ENCODE measurements around the gene CCDC116.
A peak's percentile ranks its signal among the peaks of the same experiment; 100 is the strongest.

The CCDC116 gene

DNA sequence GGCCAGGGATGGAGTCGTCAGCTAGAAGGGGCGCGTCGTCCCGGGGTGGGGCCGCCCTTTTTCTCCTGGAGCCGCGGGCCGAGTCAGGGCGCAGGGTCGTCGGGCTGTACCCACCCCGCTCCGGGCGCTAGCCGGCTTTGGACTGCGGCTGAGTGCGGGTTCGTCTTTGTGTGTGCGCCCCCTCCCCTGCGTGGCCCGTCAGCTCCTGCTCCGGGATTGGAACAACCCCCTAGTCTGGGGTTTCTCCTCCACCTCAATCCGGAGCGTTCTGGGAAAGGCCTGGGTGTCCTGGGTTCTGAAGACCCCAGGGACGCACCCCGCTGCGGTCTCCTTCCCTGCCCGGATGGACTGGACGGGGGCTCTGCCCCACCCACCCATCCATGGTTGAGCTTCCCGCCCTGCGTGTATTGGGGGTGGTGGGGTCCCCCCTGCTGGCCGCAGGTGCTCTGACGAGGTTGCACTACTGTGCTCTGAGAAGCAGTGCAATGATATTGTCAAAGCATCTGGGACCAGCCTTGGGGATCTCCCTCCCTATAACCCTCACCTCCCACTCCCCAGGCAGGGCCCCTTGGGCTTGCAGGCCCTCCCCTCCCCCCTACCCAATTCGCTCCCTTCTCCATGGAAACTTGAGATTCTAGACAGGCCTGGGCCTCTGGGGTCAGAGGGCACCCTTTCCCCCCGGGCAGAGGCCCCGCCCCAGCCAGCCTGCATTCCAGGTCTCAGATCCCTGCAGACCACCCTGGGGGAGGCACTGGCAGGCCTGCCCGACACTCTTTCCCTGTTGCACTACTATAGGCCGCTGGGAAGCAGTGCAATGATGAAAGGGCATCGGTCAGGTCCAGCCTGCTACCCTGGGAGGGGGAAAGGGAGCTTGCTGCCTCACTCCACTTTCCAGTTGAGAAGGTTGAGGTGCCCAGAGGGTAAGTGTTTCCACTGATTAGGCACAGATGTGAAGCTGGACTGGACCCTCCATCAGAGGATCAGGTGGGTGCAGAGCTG, 20.3 kb downstream of the CCDC116 start:
- TF ChIP-seq, protein P1, sequence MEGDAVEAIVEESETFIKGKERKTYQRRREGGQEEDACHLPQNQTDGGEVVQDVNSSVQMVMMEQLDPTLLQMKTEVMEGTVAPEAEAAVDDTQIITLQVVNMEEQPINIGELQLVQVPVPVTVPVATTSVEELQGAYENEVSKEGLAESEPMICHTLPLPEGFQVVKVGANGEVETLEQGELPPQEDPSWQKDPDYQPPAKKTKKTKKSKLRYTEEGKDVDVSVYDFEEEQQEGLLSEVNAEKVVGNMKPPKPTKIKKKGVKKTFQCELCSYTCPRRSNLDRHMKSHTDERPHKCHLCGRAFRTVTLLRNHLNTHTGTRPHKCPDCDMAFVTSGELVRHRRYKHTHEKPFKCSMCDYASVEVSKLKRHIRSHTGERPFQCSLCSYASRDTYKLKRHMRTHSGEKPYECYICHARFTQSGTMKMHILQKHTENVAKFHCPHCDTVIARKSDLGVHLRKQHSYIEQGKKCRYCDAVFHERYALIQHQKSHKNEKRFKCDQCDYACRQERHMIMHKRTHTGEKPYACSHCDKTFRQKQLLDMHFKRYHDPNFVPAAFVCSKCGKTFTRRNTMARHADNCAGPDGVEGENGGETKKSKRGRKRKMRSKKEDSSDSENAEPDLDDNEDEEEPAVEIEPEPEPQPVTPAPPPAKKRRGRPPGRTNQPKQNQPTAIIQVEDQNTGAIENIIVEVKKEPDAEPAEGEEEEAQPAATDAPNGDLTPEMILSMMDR (conservative IDR thresholded peaks at IDR 0.05; ENCODE audit: control insufficient read depth, insufficient read depth, low read depth, low read length) = no peak

DNA sequence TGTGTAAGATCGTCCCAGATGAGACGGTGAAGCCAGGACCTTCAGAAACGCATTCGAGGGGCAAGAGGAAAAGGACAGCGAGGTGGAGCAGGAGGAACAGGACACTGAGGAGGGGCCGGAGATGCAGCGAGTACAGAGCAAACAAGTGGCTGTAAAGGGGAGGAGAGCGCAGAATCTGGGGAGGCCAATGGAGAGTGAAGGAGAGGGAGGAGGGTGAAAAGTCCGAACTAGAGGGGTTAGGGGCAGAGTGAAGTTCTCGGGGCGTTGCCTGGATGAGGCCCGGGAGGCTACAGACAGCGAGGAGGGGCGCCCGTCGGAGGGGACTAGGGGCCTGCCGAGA, 24.4 kb downstream of the CCDC116 start:
- DNase-seq (ENCODE audit: low read depth) = no peak
- H3K4me3 ChIP-seq (ENCODE audit: control insufficient read depth, low read depth, low read length) = peak overlapping the region; percentile 20
- TF ChIP-seq, protein P1 (conservative IDR thresholded peaks at IDR 0.05; ENCODE audit: control insufficient read depth, insufficient read depth, low read depth, low read length) = no peak

More for the DNA sequence above, 20.3 kb downstream of the CCDC116 start:
- H3K4me3 ChIP-seq (ENCODE audit: control insufficient read depth, low read depth, low read length) = peak overlapping the region; percentile 77
- no peak for DNase-seq (ENCODE audit: low read depth)

DNA sequence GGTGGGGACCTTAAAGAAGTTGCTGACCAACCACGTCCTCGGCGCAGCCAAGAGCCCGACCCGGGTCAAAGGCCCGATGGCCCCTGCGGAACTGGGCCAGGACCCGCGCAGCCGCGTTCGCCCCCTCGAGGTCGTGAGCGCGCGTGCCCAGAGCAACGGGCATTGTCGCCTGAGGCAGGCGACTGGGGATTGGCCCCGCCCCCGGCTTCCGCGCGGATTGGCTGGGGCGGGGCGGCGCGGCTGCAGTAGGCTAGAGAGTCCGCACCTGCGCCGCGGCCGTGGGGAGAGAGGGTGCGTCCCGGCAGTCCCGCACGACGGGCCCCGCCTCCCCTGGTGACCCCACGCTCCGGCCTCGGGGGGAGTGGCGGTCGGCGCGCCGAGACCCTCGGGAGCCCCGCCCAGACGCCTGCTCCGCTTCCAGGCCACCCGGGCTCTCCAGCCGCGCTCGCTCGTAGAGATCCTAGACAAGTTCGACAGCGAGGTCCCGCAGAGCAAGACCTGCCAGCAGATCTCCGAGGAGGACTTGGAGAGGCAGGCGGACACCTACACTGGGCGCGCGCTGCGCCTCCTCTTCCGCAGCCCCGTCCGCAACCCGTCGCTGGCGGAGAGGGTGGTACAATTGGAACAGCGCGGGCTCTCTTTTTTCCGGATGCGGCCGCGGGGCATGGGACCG, 24.9 kb downstream of the CCDC116 start:
- TF ChIP-seq, protein P1 (conservative IDR thresholded peaks at IDR 0.05; ENCODE audit: control insufficient read depth, insufficient read depth, low read depth, low read length) = no peak
- no peak for DNase-seq (ENCODE audit: low read depth)
- peak overlapping the region; percentile 41 for H3K4me3 ChIP-seq (ENCODE audit: control insufficient read depth, low read depth, low read length)

DNA sequence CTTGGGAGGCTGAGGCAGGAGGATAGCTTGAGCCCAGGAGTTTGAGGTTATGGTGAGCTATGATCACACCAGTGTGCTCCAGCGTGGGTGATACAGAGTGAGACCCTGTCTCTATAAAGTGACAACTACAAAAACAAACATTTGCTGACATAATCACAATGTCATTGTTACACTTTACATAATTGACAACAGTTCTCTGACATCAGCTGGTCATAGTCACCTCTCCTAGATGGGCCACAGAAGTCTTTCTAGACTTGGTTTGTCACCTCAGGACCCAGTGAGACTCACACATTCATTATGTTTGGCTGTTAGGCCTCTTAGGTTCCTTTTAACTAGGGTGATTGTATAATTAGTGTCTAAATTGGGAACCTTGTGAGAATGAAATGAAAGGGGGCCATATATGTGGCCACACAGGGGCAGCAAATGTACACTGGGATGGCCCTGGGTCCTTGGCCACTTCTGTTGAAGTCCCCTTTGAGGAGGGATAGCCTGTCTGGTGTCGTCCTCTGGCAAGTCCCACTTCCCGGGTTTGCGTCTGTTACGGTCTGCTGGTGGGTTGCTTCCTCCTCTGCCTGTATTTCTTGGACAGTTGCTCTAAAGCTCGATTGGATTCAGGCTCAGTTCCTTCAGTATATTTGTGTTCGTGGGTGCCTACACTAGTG, 27.4 kb downstream of the CCDC116 start:
- TF ChIP-seq, protein P1 (conservative IDR thresholded peaks at IDR 0.05; ENCODE audit: control insufficient read depth, insufficient read depth, low read depth, low read length) = no peak
- no peak overlapping the region for H3K4me3 ChIP-seq (ENCODE audit: control insufficient read depth, low read depth, low read length)
- no peak for DNase-seq (ENCODE audit: low read depth)

DNA sequence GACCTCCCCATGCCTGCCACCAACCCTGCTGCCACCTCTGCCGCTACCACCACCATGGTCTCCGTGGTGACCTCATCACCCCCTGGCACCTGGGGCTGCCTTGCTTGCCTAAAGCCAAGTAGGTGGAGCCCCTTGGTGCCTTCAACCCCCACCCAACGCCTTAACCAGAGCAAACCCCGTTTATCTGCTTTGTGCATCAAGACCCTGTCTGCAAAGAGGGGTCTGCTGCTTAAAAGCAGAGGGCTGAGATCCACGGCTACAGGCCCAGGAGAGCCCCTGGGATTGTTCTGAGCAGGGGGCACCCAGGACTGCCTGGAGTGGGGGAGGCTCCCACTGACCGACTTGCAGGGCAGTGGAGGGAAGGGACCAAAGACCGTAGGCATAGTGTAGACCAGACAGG, 28.3 kb downstream of the CCDC116 start:
- H3K4me3 ChIP-seq (ENCODE audit: control insufficient read depth, low read depth, low read length) = no peak overlapping the region
- DNase-seq (ENCODE audit: low read depth) = no peak
- TF ChIP-seq, protein P1 (conservative IDR thresholded peaks at IDR 0.05; ENCODE audit: control insufficient read depth, insufficient read depth, low read depth, low read length) = no peak

DNA sequence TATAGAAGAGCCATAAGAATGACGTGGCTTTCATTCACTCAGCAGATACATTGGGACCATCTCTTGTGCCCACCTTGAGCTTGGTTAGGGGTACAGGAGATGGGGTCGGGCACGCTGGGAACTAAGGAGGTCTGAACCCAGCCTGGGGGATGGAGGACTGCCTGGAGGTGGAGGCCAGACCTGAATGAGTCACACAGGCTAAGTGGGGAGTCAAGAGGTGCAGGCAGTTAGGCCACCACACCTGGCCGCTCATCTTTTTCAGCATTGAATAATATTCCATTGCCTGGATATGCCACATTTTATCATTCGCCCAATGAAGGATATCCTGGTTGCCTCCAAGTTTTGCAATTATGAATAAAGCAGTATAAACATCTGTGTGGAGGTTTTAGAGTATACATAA, 29.4 kb downstream of the CCDC116 start:
- no peak overlapping the region for H3K4me3 ChIP-seq (ENCODE audit: control insufficient read depth, low read depth, low read length)

More for the DNA sequence above, 29.4 kb downstream of the CCDC116 start:
- TF ChIP-seq, protein P1 (conservative IDR thresholded peaks at IDR 0.05; ENCODE audit: control insufficient read depth, insufficient read depth, low read depth, low read length) = no peak
- no peak for DNase-seq (ENCODE audit: low read depth)
